WTC11 (cell line): Measurements from ENCODE around the gene SIRT5. TPM values are rescaled to one million over a fixed set of nuclear protein-coding genes. Genes with fewer than 3 reads are reported as not detected.

Source experiments
- ATAC-seq: fragments of 200-7000 bp; cut with Tn5 transposase; 2 replicates; pipeline ENCODE4 v1.10.0; 2021; ENCODE audit warnings: mild to moderate bottlenecking, moderate library complexity
- CTCF ChIA-PET: fragments of 300-600 bp; sonication (Branson Sonifier 250); formaldehyde crosslinking; loops from one replicate; lab custom pipeline; 2021; ENCODE audit warnings: antibody characterized with exemption; lab: Charles Lee
- POLR2A ChIA-PET: fragments of 350-600 bp; sonication (Branson Sonifier 250); formaldehyde crosslinking; loops from one replicate; lab custom pipeline; 2021; ENCODE audit warnings: antibody characterized with exemption; lab: Charles Lee
- DNase-seq: peaks from one replicate; pipeline ENCODE4 v3.0.0; 2021; ENCODE audit warnings: low spot score
- H3K27ac Mint-ChIP-seq: 2 replicates; pipeline ENCODE4 v1.8.0; 2021; ENCODE audit warnings: mixed read lengths
- H3K27me3 Mint-ChIP-seq: 2 replicates; pipeline ENCODE4 v1.8.0; 2021; ENCODE audit warnings: low read depth, mild to moderate bottlenecking, moderate library complexity, mixed read lengths
- H3K36me3 Mint-ChIP-seq: 2 replicates; pipeline ENCODE4 v1.8.0; 2021; ENCODE audit warnings: mixed read lengths
- H3K4me1 Mint-ChIP-seq: 2 replicates; pipeline ENCODE4 v1.8.0; 2022; ENCODE audit warnings: mixed read lengths
- H3K4me3 Mint-ChIP-seq: 2 replicates; pipeline ENCODE4 v1.8.0; 2021; ENCODE audit warnings: mild to moderate bottlenecking, moderate library complexity, mixed read lengths
- H3K9me3 Mint-ChIP-seq: 2 replicates; pipeline ENCODE4 v1.8.0; 2021; ENCODE audit warnings: mixed read lengths
- ATF1 ChIP-seq: sonication (generic); formaldehyde crosslinking; IDR thresholded peaks from 2 replicates; pipeline ENCODE4 v1.8.1; 2023; ENCODE audit warnings: mild to moderate bottlenecking, moderate library complexity, missing genetic modification reagents
- ATF3 ChIP-seq: sonication (generic); formaldehyde crosslinking; conservative IDR thresholded peaks from 2 replicates; pipeline ENCODE4 v1.8.1; 2022; ENCODE audit warnings: mild to moderate bottlenecking, missing genetic modification reagents
- ATF6 ChIP-seq: sonication (generic); formaldehyde crosslinking; IDR thresholded peaks from 2 replicates; pipeline ENCODE4 v1.8.1; 2023; ENCODE audit warnings: mild to moderate bottlenecking, missing genetic modification reagents
- CTCF ChIP-seq: fragments of 200-600 bp; IDR thresholded peaks from 2 replicates; pipeline ENCODE4 v1.8.0; 2022; ENCODE audit warnings: antibody characterized with exemption
- E2F4 ChIP-seq: sonication (generic); formaldehyde crosslinking; IDR thresholded peaks from 2 replicates; pipeline ENCODE4 v1.8.1; 2022; ENCODE audit warnings: low read depth, mild to moderate bottlenecking, moderate library complexity, missing genetic modification reagents, borderline replicate concordance
- ELF4 ChIP-seq: sonication (generic); formaldehyde crosslinking; IDR thresholded peaks from 2 replicates; pipeline ENCODE4 v1.8.1; 2022; ENCODE audit warnings: low read depth, mild to moderate bottlenecking, moderate library complexity, missing genetic modification reagents
- FOXK1 ChIP-seq: sonication (generic); formaldehyde crosslinking; IDR thresholded peaks from 2 replicates; pipeline ENCODE4 v1.8.0; 2022; ENCODE audit warnings: mild to moderate bottlenecking, moderate library complexity, missing genetic modification reagents
- GABPB1 ChIP-seq: sonication (generic); formaldehyde crosslinking; IDR thresholded peaks from 2 replicates; pipeline ENCODE4 v1.8.1; 2023; ENCODE audit warnings: mild to moderate bottlenecking, missing genetic modification reagents
- GRHL2 ChIP-seq: fragments of 250-450 bp; sonication (Bioruptor Pico); IDR thresholded peaks from 2 replicates; pipeline ENCODE4 v1.8.0; 2022; ENCODE audit warnings: mild to moderate bottlenecking, moderate library complexity; ENCODE audit not compliant: insufficient replicate concordance, severe bottlenecking
- HMGA2 ChIP-seq: fragments of 250-450 bp; sonication (Bioruptor Pico); IDR thresholded peaks from 2 replicates; pipeline ENCODE4 v1.4.0; 2021; ENCODE audit warnings: mild to moderate bottlenecking, moderate library complexity
- IRF1 ChIP-seq: sonication (generic); formaldehyde crosslinking; IDR thresholded peaks from 2 replicates; pipeline ENCODE4 v1.8.0; 2023; ENCODE audit warnings: missing genetic modification reagents
- IRF2 ChIP-seq: sonication (generic); formaldehyde crosslinking; IDR thresholded peaks from 2 replicates; pipeline ENCODE4 v1.8.0; 2022; ENCODE audit warnings: low read depth, missing genetic modification reagents, borderline replicate concordance
- NFATC4 ChIP-seq: fragments of 250-450 bp; sonication (Bioruptor Pico); IDR thresholded peaks from 2 replicates; pipeline ENCODE4 v1.9.0; 2021; ENCODE audit warnings: mild to moderate bottlenecking
- PRRX2 ChIP-seq: fragments of 250-450 bp; sonication (Bioruptor Pico); IDR thresholded peaks from 2 replicates; pipeline ENCODE4 v1.8.0; 2021; ENCODE audit warnings: mild to moderate bottlenecking
- ZNF121 ChIP-seq: sonication (generic); formaldehyde crosslinking; IDR thresholded peaks from 2 replicates; pipeline ENCODE4 v1.8.0; 2023; ENCODE audit warnings: missing genetic modification reagents
- ZNF138 ChIP-seq: sonication (generic); formaldehyde crosslinking; conservative IDR thresholded peaks from 2 replicates; pipeline ENCODE4 v1.8.1; 2022; ENCODE audit warnings: mild to moderate bottlenecking, moderate library complexity, missing genetic modification reagents
- ZNF219 ChIP-seq: sonication (generic); formaldehyde crosslinking; IDR thresholded peaks from 2 replicates; pipeline ENCODE4 v1.8.0; 2023; ENCODE audit warnings: missing genetic modification reagents, mild to moderate bottlenecking, borderline replicate concordance
- ZNF512 ChIP-seq: sonication (generic); formaldehyde crosslinking; IDR thresholded peaks from 2 replicates; pipeline ENCODE4 v1.8.1; 2022; ENCODE audit warnings: missing genetic modification reagents, borderline replicate concordance
- ZNF671 ChIP-seq: fragments of 250-450 bp; sonication (Bioruptor Pico); IDR thresholded peaks from 2 replicates; pipeline ENCODE4 v1.8.0; 2021; ENCODE audit warnings: mild to moderate bottlenecking
- total RNA-seq: library from RNA; stranded (reverse); gene quantifications from 3 replicates; pipeline ENCODE4 v1.2.3, GENCODE V29; 2021

SIRT5 gene
- total RNA-seq, 1 experiment from 2014 or later, result 11.8 TPM

GRCh38 chr6:13526357-13526726, 48.1 kb upstream of the SIRT5 start:
- Mint-ChIP-seq H3K4me3 (no peak overlapping the region), H3K27ac (no peak overlapping the region), H3K36me3 (no peaks in the 10 kb centered on the region), H3K27me3 (no peaks in the 10 kb centered on the region), H3K4me1 (peaks cover 18% of the 10 kb centered on the region), H3K9me3 (no peaks in the 10 kb centered on the region; the same call in 1 of the 2 replicates)
- ATAC-seq, result no peak
- DNase-seq, result no peak
- TF ChIP-seq PRRX2 (CRISPR knock-in tag), result no peak
- no peak for TF ChIP-seq E2F4 (CRISPR knock-in tag)
- TF ChIP-seq ZNF138 (CRISPR knock-in tag), result no peak
- TF ChIP-seq CTCF, result no peak
- no peak for TF ChIP-seq ZNF219 (CRISPR knock-in tag)
- TF ChIP-seq IRF2 (CRISPR knock-in tag), result no peak
- ChIA-PET CTCF (interaction anchor here (1.0 kb wide), 1 partner anchor 98 kb away, joined by 3 read pairs; no protein-coding TSS in a partner anchor), POLR2A (no interaction called here)

- H3K4me1 Mint-ChIP-seq, result peaks cover 21% of the 10 kb centered on the region
- no peaks in the 10 kb centered on the region for H3K9me3 Mint-ChIP-seq
- H3K36me3 Mint-ChIP-seq, result no peaks in the 10 kb centered on the region
- H3K4me3 Mint-ChIP-seq, result no peak overlapping the region
- POLR2A ChIA-PET, result no interaction called here
- no peaks in the 10 kb centered on the region for H3K27me3 Mint-ChIP-seq
- DNase-seq, result no peak
- CTCF ChIA-PET, result interaction anchor here (1.0 kb wide), 1 partner anchor 98 kb away, joined by 3 read pairs; no protein-coding TSS in a partner anchor
- no peak overlapping the region for H3K27ac Mint-ChIP-seq
- TF ChIP-seq NFATC4 (CRISPR knock-in tag) (no peak), ELF4 (CRISPR knock-in tag) (no peak), ZNF121 (CRISPR knock-in tag) (no peak), IRF1 (CRISPR knock-in tag) (no peak), ATF3 (CRISPR knock-in tag) (no peak), GABPB1 (CRISPR knock-in tag) (no peak), HMGA2 (CRISPR knock-in tag) (no peak), FOXK1 (CRISPR knock-in tag) (no peak), ATF6 (CRISPR knock-in tag) (no peak), GRHL2 (no peak), ATF1 (CRISPR knock-in tag) (no peak), ZNF671 (no peak), ZNF512 (CRISPR knock-in tag) (no peak)
- ATAC-seq, result no peak
Observed at GRCh38 chr6:13526727-13527670, 47.4 kb upstream of the SIRT5 start.
